ENCODE results near the gene MARK4. TPM values are rescaled to one million over a fixed set of nuclear protein-coding genes. Genes with fewer than 3 reads are reported as not detected.
"Not testable (repeated sequence)": the region's sequence is repeated elsewhere in the genome, so short reads cannot be mapped to it uniquely, and the experiment has no call there.

Gene MARK4
- total RNA-seq, 1 donor from 2014 or later = 11.3 TPM

DNA sequence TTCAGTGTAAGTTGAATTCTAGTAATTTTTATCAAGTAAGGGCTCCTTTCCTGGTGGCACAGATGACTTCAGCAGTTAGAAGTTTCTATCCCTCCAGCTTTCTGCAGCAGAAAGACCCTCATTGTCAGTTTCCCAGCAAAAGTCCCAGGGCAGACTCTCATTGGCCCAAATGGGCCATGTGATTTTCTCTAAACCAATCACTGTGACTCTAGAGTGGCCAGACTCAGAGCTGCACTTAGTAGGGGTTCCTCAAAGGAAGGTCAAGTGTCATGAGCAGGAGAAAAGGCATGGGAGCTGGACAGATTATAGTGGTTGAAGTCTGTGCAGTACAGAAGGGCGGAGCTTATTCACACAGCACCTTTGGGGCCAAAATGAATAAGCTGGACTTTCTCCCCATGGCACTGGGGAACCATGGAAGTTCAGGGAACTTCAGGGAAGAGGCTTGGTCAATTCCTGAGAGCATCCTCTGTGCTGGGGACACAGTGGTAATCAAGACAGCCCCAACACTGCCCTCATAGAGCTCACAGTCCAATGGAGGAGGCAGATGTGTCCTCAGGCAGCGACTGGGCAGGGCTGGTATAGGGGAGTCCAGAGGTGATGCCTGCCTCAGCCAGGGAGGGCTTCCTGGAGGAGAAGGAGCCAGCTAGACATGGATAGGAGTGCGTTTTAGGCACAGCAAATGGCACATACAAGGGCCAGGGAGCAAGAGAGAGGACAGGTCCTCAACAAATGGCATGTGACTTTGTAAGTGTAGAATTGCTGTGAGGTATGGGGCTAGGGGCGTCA is 53.3 kb downstream of the MARK4 start:
- no peak for DNase-seq (ENCODE audit: low spot score)

DNA sequence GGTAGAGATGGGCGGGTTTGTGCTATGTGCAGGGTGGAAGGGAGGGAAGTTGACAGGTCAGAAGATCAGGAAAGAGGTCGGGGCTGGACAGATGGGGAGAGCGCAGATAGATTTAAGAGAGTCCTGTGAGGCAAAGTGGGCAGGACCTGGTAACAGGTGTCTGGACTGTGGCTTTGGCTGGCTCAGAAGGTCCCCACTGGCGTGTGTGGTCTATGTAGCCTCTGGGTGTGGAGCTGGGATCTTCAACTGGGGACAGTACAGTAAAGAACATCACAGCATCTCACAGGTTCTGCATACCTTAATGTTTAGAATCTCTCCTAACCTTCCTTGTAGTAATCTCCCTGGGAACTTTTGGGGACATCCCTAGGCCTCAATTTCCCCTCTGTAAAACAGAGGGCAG is 53.9 kb downstream of the MARK4 start:
- no peak for DNase-seq (ENCODE audit: low spot score)

DNA sequence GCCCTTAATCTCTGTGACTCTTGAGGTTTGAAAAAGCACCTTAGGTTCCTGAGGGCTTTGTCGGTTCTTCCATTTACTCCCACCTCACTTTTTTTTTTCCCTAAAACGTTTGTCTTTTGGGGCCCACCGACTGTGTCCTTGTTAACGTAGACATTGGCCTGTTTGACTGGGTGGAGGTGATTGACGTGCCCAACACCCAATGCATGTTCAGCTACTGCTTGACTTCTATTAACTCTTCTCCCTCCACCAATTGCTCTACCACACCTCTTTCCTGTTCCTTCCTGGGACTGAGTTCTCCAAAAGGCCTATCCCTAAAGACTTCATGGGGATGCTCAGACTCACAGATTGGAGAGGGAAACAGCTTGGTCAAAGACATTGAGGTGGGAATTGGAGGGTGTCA is 54.4 kb downstream of the MARK4 start:
- DNase-seq (ENCODE audit: low spot score) = no peak

DNA sequence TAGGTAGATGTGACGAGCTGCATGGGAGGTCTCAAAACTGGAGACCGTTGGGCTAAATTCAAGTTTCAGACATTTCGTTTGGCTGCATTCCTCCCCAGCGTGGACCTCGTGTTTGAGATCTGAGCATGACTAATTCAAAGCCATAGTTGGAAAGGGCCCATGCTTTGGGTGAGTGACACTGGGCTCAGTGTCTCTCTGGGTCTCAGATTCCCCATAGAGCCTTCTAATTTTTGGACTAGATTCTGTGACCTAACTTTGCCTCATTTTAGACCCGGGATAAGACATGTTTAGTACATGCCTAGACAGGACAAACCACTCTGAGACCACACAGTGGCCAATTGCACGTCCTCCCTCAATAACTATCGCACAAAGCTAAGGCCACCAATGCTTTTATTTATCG is 55.0 kb downstream of the MARK4 start:
- no peak for DNase-seq (ENCODE audit: low spot score)

DNA sequence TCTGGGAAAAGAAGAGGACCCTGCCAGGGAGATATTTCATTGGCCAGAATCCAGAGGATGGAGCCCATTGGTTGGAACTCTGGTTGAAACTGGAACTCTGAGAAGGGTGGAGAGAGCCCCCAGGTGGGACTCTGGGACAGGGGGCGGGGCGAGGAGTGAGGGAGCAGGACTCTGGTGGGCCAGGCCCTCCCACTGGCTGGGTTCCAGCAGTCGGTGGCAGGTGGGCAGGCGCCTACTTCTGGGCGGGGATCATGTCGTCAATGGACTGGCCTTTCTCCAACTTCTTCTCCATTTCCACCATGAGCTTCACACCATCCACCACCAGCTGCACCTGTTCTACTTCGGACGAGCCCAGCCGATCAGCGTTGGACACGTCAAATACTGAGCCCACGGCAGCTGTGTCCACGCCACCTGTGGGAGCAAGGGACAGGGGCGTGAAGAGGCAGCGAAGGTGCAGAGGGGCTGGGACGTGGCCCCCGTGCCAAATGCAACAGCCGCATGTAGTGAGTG is 55.5 kb downstream of the MARK4 start:
- no peak for DNase-seq (ENCODE audit: low spot score)

DNA sequence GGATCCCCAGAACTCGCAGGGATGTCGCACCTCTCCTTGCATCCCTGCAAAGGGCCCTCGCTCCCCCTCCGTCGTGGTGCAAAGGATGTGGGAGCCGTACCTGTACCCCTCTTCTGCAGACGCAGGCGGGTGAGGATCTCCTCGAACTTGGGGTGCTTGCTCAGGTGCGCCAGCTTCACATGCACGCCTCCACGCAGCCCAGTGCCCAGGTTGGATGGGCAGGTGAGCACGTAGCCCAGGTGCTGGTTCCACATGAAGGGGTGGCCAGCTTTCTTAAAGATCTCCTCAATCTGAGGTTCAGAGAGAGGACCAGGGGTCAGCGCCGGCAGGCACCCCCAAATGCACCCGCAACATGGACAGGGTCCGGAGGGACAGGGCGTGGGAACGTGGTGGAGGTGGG is 56.3 kb downstream of the MARK4 start:
- DNase-seq (ENCODE audit: low spot score) = no peak

DNA sequence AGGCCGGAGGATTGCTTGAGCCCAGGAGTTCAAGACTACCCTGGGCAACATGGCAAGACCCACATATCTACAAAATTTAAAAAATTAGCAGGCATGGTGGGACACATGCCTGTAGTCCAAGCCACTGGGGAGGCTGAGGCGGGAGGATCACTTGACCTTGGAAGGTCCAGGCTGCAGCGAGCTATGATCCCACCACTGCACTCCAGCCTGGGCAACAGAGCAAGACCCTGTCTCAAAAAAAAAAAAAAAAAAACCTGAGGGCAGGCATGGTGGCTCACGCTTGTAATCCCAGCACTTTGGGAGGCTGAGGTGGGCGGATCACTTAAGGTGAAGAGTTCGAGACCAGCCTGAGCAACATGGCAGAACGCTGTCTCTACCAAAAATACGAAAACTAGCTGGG is 58.3 kb downstream of the MARK4 start:
- not testable (repeated sequence) for DNase-seq (ENCODE audit: low spot score)

DNA sequence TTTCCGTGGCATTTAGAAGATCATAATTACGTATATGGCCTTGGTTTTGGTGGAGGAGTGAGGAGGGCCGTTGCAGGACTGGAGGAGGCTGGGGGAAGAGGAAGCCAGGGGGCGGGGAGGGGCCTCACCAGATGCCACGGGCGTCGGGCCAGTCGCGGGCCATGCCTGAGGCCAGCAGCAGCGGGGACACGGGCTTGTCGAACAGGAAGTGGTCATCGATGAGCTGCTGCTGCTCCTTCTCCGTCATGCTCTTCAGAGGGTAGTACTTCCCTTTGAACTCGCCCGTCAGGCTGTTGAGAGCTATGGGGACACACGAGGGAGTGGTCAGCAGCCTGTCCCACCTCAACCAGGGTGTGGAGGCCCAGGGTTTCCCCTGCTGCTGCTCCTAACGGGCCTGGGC is 60.5 kb downstream of the MARK4 start:
- no peak for DNase-seq (ENCODE audit: low spot score)

DNA sequence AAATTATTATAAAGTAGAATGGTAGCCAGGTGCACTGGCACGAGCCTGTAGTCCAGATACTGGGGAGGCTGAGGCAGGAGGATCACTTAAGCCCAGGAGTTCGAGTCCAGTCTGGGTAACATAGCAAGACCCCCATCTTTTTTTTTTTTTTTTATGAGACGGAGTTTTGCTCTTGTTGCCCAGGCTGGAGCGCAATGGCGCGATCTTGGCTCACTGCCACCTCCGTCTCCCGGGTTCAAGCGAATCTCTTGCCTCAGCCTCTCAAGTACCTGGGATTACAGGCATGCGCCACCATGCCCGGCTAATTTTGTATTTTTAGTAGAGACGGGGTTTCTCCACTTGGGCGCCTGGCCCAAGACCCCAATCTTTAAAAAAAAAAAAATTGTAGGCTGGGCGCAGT is 61.2 kb downstream of the MARK4 start:
- not testable (repeated sequence) for DNase-seq (ENCODE audit: low spot score)

DNA sequence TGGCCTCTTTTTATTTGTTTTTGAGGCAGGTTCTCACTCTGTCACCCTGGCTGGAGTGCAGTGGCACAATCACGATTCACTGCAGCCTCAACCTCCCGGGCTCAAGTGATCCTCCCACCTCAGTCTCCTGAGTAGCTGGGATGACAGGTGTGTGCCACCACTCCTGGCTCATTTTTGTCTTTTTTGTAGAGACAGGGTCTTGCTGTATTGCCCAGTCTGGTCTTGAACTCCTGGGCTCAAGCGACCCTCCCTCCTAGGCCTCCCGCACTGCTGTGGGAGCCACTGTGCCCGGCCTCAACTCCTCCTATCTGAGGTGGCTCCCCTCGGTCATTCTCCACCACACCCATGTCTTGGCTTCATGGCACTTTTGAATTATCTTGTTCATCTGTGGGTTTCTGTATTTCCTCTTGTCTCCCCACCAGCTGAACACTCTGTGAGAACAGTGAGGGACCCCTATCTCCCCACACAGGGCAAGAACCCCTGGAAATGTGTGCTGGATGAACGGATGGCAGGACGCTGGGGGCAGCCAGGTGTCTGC is 63.7 kb downstream of the MARK4 start:
- DNase-seq (ENCODE audit: low spot score) = no peak

DNA sequence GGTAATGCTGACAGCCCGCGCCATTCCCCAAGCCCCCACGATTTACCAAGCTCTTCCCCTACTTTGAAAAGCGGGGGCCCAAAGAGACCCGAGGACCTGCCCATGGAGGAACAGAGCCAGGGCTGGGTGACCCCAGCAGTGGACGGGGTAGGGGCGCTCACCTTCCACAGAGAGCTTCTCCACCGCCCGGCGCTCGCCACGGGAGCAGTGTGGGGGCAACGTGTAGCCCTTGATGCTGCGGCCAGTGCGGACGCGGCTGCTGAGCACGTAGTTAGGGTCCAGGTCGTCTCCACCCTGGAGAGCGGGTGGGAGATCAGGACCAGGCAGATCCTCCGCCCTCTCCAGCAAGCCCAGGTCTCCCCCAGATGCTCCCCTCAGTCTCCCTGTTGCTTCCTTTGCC is 64.2 kb downstream of the MARK4 start:
- DNase-seq (ENCODE audit: low spot score) = no peak

DNA sequence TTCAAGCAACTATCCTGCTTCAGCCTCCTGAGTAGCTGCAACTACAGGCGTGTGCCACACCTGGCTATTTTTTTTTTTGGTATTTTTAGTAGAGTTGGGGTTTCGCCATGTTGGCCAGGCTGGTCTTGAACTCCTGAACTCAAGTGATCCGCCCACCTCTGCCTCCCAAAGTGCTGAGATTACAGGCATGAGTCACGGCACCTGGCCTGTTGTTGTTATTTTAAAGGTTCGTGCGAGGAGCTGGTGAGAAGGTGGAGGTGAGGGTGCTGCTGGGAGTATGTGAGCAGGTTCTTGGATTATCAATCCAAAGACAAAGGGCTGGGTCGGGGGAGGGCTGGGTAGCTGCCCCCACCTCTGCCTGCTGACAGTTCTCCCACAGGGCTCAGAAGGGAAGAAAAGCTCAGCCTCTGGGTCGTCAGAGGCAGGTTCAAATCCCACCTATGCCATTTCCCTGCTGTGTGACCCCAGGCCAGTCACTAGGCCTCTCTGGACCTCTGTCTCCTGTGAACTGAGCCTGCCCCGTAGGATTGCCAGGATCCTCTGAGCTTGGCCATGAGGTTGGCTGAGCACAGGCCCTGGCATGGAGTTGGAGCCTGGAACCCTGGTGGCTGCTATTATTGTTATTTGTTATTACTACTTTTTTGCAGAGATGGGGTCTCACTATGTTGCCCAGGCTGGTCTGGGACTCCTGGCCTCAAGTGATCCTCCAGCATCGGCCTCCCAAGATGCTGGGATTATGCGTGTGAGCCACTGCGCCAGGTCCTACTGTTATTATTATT is 70.1 kb downstream of the MARK4 start:
- DNase-seq (ENCODE audit: low spot score) = no peak

DNA sequence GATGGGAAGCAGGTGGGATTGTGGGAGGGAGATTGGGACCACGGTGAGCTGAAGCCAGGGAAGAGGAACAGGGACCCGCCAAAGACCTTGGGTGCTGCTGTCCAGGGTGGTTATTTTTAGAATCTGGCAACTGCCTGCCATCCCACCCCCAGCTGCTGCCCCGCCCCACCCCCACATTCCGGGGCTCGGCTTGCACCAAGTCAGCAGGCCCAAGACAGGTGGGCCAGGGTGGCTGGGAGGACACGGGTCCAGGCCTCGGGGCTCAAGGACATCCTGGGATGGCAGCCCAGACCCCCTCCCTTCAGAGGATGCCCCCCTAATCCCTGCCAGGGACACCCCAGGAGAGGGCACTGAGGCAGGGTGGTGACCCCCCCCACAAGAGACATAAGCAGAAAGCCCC is 70.8 kb downstream of the MARK4 start:
- no peak for DNase-seq (ENCODE audit: low spot score)

DNA sequence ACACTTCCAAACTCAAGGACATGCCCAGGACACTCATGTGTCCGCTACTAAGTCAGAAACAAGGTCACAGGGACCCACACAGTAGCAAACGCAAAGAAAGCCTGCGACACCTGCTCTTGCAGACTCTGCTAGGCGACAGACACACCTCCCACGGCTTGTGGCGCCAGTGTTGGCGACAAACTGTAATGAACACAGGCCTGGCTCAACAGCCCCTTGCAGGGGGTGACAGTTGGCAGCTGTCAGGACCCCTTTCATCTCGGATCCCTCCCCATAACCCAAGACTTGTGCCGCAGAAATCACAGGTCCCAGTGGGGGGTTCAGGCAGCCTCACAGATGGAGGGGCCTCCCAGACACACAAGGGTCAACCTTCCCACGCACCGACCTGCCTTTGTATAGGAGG is 71.2 kb downstream of the MARK4 start:
- no peak for DNase-seq (ENCODE audit: low spot score)

DNA sequence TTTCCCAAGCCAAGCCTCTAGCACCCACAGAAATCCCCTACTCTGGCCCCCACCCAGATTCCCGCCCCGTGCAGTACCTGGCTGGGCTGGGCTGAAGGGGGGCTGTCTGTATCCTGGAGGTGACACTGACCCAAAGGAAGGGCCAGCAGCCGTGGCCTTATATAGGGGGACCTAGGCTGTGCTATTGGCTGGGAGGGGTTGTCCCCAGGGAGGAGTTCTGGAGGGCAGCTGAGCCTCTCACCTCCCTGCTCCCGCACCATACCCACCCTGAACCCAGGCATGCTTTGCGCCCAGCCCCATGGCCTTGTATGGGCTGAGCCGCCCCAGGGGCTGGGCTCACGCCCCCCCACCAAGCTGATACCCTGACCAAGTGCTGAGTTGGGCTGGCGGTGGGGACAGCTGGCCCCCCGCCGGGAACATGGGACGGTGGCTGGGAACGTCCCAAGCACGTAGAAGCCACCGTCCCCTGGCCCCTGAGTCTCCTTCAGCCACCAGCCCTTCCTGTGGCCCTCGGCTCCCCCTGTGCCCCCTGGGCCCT is 71.7 kb downstream of the MARK4 start, which contains the start of gene CKM:
TSS of gene CKM (minus strand) at position 132 of the 538 bp plus-strand sequence. CDS start 3,162 bp downstream, outside the sequence.
- no peak for DNase-seq (ENCODE audit: low spot score)

DNA sequence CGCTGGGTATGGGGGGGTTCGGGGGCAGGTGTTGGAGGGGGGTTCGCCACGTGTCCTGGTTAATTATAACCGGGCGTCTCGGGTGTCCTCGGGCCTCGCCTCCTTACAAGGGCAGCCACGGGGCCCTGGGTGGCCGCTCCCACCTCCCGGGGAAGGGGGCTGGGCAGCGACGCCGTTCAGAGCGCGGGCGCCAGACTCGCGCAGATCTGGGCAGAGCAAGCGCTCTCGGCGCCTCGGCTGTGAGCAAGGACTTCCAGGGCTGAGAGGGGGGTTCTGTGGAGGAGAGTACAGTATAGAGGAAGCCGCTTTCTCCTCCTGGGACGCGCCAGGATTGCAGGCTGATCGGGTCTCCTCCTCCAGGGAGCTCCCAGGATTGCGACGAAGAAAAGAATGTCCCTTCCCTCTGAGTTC is 72.6 kb downstream of the MARK4 start:
- DNase-seq (ENCODE audit: low spot score) = no peak

DNA sequence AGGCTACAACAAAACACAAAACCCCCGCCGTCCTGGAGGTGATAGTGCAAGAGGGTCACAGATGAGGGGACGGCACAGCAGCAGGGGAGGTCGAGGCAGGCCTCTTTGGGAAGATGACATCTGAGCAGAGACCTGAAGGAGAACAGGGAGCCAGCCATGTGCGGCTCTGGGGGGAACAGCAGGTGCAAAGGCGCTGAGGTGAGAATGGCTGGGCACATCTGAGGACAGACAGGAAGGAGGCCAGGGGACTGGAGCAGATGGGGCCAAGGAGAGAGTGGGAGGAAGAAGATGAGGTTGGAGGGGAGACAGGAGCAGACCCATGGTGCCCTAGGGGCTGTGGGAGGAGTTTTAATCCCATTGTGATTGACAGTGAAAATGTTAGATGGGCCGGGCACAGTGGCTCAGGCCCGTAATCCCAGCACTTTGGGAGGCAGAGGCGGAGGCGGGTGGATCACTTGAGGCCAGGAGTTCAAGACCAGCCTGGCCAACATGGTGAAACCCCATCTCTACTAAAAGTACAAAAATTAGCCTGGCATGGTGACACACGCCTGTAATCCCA is 73.4 kb downstream of the MARK4 start:
- no peak for DNase-seq (ENCODE audit: low spot score)

DNA sequence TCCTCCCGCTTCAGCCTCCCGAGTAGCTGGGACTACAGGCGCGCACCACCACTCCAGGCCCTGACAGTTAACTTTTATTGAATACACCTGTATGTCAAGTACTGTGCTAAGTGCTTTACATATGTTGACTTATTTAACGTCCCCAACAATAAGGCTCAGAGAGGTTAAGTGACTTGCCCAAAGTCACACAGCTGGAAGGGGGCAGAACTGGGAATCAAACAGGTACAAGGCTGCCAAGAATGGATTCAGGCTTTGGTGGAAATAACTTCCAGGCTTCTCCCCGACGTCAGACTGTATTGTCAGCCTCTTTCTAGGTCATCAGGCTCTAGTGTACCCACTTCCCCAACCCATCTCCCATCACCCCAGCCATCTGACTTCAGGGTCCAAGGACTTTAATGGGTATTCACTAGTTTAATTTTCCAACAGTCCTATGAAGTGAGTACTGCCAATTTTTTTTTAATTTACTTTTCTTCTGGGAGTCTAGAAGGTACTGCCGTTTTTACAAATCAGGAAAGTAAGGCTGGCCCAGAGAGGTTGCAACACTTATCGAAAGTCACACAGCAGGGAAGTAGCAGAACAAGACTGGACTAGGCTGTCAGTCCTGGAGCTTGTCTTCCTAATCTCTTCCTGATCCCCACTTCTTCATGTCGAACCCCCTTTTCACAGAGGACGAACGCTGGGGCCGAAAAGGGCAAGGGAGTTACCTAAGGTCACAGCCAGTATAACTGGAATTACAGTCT is 76.5 kb downstream of the MARK4 start:
- DNase-seq (ENCODE audit: low spot score) = no peak

DNA sequence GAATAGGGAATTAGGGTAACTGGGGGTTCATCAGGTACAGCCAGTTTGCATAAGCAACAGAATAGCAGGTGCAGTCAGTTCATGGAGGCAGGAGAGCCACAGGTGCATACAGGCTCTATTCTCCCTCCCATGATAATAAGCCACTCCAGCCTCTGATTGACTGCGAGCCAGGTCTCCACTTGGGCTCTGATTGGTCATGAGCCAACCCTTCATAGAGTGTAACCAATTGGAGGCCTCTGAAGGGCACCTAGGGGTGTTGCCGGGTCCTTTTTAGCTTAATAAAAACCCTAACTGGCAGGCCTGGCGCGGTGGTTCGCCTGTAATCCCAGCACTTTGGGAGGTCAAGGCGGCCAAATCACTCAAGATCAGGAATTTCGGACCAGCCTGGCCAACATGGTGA is 80.3 kb downstream of the MARK4 start:
- DNase-seq (ENCODE audit: low spot score) = no peak

DNA sequence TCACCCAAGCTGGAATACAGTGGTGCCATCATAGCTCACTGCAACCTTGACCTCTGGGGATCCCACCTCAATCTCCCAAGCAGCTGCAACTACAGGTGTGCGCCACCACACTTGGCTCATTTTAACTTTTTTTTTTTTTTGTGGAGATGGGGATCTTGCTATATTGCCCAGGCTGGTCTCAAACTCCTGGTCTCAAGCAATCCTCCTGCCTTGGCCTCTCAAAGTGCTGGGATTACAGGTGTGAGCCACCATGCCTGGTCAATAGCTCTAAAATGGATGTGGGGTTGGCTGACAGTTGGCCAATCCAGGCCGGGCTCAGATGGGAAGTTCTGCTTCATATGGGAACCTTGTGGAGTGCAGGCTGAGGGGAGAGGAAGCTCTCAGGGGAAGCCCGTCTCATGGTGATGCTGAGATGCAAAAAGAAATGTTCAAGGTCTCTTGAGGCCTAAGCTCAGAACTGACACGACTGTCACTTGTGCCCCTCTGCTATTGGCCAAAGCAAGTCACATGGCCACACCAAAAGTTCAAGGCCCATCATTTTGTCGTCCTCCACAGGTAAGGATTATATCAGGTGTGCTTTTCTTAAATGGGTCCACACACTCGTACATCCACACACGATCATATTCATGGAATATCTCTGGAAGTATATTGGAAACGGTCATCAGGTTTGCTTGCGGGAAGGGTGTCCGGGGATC is 82.7 kb downstream of the MARK4 start:
- DNase-seq (ENCODE audit: low spot score) = no peak

DNA sequence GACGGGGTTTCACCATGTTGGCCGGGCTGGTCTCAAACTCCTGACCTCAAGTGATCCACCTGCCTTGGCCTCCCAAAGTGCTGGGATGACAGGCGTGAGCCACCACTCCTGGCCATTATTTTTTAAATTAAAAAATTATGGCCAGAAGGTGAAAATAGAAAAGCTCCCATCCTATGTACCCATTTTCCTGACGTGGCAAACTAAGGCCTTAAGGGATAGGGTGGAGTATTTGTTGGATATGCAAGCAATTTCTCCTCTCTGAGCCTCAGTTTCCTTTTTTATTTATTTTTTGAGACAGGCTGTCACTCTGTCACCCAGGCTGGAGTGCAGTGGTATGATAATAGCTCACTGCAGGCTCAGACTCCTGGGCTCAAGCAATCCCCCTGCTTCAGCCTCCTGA is 83.8 kb downstream of the MARK4 start:
- not testable (repeated sequence) for DNase-seq (ENCODE audit: low spot score)
